CD4-positive, alpha-beta T cell treated with Interleukin-10 for 1 hour (primary cell): ENCODE data around the gene RPS6KA5.

ENCODE experiments used
- DNase-seq: peaks from one replicate; pipeline ENCODE4 v3.0.0-alpha.2; 2020

RPS6KA5 gene

DNA sequence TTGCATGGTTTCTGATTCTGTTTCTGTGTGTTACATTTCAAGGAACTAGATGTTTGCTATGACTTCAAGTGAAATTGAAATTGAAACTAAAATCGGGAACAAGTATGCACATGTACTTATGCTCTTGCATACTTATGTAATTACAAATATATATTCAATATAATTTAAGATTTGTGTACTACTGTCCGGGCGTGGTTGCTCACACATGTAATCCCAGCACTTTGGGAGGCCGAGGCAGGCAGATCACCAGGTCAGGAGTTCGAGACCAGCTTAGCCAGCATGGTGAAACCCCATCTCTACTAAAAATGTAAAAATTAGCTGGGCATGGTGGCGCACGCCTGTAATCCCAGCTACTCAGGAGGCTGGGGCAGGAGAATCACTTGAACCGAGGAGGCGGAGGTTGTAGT lies 37.8 kb downstream of the RPS6KA5 start:
- peak; percentile 59 for DNase-seq

DNA sequence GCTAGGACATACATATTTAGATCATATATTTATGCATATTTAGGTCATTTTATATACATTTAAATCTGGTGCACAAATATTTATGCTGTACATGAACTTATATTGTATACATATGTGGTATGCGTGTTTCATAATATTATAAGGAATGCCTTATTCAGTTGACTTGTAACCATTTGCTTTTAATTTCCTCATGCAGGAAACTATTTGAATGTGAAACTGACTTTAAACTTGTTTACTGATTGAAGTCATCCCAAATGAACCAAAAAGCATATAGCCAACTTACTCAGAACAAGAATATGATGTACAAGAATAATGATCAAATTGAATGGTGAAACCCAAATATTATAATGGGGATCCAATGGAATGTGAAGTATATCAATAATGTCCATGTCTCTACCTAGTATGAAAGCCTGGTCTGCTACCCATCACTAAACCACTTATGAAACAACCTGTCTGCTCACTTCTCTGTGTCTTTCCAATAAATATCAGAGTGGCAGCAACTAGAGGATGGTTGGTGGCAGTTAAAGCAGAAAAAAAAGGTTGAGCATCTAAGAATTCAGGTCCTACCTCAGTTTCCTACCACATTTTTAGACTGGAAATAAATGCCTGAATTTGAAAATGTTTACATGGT lies 38.3 kb downstream of the RPS6KA5 start:
- no peak for DNase-seq

DNA sequence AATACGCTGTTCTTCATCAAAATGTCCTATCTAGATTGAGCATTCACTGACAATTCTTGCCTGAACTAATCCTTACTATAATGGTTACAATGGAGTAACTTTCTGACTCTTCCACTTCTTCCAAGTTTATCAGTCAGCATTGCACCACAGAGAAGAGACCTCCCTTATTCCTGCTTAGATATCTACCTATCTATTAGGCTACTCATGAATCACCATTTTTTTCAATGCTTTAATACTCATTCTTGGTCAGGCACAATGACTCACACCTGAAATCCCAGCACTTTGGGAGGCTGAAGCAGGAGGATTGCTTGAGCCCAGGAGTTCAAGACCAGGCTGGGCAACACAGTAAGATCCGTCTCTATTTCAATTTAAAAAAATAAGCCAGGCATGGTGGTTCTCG lies 39.3 kb downstream of the RPS6KA5 start:
- DNase-seq, result no peak

DNA sequence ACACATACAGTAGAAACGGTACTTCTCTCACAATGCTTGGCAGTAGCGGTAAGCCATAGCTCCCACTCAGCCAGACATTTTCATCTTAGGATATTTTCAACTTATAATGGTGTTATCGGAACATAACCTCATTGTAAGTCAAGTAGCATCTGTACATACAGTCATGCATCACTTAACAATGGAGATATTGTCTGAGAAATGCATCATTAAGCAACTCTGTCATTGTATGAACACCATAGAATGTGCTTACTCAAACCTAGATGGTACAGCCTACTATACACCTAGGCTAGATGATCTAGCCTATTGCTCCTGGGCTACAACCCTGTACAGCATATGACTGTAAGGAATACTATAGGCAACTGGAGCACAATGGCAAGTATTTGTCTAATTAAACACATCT lies 40.8 kb downstream of the RPS6KA5 start:
- no peak for DNase-seq

DNA sequence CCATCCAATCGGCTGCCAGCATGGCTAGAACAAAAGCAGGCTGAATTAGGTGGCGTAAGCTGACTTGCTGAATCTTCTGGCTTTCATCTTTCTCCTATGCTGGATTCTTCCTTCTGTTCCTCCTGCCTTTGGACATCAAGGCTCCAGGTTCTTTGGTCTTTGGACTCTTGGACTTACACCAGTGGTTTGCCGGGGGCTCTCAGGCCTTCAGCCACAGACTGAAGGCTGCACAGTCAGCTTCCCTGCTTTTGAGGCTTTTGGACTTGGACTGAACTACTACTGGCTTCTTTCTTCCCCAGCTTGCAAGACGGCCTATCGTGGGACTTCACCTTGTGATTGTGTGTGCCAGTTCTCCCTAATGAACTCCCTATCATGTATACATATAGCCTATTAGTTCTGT lies 42.0 kb downstream of the RPS6KA5 start:
- DNase-seq, result no peak

DNA sequence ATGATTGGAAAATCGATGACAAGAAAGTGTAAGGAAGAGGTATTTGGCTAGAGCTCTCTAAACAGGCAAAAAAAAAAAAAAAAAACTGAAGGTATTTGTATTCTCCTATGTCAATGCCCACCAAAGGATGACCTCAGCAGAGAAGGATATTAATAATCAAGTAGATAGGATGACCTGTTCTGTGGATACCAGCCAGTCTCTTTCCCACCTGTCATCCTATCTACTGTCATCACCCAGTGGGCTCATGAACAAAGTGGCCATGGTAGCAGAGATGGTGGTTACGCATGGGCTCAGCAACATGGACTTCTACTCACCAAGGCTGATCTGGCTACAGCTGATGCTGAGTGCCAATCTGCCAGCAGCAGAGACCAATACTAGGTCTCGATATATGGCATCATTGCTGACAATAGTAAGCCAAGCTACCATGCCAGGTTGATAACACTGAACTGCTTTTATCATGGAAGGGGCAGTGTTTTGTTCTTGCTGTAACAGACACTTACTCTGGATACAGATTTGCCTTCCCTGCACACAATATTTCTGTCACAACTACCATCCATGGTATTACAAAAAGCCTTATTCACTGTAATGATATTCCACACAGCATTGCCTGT lies 43.5 kb downstream of the RPS6KA5 start:
- DNase-seq, result no peak

DNA sequence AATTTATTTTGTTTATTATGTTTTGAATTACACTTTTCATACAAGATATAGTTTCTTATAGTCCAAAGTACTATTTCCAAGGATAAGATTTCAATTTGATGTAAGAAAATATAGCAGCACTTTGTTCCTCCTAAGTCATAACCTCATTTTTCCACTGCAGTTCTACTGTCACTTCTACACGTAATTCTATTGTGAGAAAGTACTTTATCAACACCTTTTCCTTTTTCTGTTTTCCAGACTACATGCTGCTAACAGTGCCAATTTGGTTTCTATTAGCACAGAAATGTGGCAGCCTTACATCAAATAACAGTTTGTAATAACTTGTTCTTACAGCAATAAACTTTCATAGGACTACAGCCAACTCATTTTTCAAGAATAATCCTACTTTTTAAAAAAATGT lies 45.0 kb downstream of the RPS6KA5 start:
- DNase-seq, result no peak

DNA sequence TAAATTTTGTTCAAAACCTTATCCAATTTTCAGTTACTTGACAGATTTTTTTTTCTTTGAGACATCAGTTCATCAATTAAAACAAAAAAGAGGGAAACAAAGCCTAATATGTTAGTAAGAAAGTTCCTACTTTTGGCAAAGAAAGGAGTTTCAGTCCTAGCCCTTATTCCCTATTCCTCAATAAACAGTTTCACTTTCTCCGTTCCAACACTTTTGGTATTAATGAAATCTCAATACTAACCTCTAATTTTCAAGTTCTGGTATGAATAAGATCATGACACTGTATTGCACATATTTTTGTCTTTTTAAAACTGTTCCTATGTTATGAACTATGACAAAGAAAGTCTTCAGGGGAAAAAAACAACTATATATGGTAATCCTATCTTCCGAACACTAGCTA lies 48.4 kb downstream of the RPS6KA5 start:
- DNase-seq, result no peak

DNA sequence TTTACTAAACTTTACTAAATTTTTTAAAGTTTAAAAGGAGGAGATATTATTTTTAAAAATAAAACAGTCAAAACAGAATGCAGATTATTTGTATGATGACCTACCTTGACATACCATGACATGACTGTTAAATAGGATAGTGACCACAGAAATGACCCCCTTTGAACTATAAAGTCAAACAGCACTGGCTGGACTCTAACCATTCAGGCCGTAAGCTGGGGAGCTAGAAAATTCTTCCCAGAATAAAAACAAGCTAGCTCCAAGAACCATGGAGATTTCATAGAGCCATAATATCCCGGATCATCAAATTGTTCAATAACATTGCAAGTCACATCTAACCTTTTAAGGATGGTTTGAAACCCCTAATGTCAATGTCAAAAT lies 50.3 kb downstream of the RPS6KA5 start:
- DNase-seq, result no peak

DNA sequence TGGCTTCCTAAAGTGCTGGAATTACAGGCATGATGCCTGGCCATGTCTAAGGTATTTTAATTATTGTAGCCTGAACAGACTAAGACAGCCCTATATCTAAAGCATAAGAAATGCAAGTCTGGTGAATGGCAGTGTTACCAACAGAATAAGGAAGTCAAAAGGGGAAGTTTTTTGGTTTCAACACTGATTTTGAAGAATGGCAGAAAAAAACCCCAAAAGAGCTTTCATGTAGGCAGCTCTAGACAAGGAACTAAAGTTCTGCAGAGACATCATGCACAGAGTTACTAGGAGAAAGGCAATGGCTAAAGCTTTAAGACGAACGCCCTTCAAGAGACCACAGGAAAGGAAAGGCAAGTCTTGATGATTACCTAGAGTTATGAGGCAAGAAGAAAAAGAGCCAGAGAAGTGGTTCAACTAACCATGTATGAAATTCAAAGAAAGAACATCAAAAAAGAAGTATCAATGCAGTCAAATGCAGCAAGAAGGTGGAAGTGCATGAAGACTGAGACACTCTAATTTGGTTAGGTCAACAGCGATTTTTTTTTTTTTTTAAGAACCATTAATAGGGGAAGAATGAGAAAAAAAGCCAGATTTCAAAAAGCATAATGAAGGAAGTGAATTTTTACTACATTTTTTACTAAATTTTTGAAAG lies 50.8 kb downstream of the RPS6KA5 start:
- peak; percentile 20 for DNase-seq

DNA sequence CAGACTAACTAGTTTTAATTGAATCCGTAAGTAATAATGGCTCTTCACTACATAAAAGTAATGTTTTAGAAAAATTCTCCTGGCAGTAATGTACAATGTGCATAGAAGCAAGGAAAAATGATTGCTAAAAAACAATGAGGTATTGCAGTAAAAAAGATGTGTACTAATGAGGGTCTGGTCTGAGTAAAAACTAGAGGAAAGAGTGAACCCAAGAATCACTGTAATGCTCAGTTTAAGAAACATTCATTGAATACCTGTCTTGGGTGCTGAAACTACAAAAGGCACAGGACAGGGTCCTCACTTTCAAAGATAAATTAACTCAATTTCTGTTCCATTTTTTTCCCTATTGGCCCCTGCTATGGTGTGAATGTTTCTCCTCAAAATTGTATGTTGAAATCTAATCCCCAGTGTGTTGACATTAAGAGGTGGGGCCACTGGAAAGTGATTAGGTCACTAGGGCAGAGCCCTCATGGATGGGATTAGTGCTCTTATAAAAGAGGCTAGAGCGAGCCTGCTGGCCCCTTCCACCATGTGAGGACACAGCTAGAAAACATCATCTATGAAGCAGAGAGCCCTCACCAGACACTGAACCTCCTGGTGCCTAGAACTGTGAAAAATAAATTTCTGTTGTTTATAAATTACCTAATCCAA lies 51.6 kb downstream of the RPS6KA5 start:
- no peak for DNase-seq

DNA sequence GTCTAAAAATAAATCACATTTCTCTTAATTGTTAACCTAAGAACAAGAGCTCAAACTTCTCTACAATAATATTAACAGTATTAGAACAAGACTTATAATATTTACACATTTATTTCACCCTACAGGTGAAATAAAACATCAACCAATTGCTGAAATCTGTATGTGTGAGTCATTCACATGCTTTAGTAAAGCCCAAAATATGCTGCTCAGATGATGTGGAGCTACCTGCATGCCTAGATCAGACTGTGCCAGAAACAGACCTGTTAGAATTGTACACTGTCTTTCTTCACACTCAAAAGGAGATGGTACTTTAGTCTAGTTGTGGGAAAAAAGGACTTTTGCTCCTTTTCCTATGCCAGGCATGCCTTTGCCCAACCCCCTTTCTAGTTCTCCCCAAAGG lies 54.7 kb downstream of the RPS6KA5 start:
- no peak for DNase-seq

DNA sequence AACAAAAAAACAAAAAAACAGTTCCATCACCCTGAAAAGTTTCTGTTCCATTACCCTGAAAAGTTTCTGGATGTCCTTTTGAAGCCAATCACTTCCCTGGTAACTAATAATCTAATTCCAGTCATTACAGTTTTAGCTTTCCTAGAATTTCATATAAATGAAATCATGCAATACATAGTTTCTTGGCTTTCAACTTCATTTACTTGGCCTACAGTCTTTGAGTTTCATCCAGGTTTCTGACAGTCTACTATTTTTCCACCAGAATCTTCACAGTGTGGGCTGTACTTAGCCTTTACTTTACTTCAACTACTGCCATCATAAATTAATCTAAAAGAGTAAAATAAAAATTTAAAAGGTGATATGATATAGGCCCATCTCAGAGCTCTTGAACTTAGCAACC lies 55.5 kb downstream of the RPS6KA5 start:
- no peak for DNase-seq

DNA sequence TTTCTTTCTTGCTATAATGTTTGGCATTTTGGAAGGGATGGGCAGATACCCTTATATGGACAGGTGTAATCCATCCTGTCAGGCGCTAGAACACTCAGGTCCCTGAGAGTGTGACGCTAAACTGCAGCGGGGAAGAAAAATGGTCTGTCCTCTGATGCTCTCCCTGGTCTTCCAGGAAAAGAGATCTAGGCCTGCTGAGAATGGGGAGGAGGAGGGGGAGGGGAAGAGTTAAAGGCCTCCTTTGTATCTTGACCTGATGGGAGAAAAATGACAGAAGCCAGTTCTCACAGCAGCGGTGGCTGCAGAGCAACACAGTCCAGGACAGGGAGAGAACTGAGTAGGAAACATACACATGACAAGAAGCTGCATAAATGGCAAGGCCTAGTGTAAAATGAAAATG lies 61.1 kb downstream of the RPS6KA5 start:
- no peak for DNase-seq

DNA sequence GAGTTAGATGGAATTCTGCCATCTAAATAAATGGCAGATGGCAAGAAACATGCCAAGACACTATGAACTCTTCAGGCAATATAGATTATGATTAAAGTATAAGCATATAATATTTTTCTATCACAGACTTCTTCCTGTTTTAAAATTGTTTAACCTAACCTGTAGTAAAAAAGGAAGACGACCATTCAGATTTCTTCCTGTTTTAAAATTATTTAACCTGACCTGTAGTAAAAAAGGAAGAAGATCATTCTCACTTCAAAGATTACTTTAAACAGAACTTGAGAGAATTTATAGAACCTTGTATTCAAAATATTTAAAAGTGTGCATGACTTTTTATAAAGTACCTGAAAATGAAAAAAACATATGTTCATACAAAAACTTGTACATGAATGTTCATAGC lies 63.5 kb downstream of the RPS6KA5 start:
- DNase-seq, result no peak

DNA sequence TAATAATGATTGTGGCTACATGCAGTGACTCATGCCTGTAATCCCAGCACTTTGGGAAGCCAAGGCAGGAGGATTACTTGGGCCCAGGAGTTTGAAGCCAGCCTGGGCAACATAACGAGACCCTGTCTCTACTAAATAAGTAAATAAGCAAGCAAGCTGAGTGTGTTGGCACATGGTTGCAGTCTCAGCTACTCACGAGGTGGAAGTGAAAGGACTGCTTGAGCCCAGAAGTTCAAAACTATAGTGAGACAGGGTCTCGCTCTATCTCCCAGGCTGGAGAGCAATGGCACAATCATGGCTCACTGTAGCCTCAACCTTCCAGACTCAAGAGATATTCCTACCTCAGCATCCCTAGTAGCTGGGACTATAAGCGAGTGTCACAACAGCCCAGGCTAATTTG lies 64.7 kb downstream of the RPS6KA5 start:
- DNase-seq, result no peak

DNA sequence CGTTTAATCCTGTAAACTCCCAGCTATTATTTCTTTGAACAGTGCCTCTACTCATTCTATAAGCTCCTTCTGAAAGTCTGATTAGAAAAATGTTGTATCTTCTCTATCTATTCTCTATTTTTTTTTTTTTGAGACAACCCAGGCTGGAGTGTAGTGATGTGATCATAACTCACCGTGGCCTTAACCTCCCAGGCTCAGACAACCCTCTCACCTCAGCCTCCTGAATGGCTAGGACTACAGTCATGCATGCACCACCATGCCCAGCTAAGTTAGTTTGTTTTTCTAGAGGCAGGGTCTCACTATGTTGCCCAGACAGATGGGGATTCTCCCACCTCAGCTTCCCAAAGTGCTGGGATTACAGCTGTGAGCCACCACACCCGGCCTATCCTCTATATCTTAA lies 66.6 kb downstream of the RPS6KA5 start:
- no peak for DNase-seq

DNA sequence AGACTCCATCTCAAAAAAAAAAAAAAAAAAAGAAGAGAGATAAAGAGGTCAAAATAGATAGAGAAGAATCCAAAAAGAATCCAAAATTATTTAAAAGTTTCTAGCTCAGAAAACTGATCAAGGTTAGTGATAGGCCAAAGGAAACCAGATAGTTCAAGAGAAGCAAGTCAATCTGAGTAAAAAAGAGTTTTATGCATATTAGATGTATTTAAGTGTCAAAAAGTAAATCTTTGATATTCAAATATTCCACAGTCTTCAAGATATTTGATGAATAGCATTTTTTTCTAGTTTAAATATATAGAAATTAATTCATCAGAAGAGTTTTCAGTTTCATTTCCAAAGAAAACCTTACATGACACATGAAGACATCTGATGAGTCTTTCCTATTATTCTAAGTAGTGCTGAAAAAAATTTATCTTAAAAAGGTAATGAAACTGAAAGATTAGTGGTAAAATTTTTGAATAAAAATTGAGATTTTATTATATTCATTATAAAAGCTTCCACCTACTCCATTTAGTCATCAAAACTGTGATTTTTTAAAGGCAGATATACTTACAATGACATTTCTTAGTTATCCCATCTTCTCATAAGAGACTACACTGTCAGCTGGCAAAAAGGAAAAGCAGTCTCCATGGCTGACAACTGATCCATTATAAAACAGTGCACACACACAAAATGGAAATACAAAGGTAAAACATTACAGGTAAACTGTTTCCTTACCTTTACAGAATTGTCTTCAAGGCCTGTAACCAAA lies 68.6 kb downstream of the RPS6KA5 start:
- no peak for DNase-seq

DNA sequence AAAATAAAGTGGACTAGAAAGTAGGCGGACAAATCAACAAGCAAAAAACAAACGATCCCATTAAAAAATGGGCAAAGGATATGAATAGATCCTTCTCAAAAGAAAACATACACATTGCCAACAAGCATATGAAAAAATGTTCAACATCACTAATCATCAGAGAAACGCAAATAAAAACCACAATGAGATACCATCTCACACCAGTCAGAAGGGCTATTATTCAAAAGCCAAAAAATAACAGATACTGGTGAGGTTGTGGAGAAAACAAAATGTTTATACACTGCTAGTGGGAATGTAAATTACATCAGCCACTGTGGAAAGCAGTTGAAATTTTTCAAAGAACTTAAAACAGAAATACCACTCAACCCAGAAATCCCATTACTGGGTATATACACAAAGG lies 70.3 kb downstream of the RPS6KA5 start:
- DNase-seq, result no peak

DNA sequence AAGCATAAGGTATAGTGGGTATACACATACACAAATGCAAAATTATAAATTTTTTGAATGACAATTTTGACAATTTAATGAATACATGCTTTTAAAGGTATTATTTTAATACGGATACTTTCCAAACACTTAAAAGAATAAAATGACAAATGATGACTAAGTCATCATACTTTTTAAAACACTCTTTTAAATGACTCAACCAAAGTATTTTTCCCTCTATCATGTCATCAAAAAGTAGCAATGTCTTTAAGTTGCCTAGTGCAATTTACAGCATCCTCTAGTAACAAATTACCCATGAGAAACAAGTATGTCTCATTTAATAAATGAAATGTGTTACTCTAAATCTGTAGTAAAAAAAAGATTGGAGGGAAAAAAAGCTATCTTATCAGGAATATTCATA lies 73.3 kb downstream of the RPS6KA5 start:
- DNase-seq, result no peak

DNA sequence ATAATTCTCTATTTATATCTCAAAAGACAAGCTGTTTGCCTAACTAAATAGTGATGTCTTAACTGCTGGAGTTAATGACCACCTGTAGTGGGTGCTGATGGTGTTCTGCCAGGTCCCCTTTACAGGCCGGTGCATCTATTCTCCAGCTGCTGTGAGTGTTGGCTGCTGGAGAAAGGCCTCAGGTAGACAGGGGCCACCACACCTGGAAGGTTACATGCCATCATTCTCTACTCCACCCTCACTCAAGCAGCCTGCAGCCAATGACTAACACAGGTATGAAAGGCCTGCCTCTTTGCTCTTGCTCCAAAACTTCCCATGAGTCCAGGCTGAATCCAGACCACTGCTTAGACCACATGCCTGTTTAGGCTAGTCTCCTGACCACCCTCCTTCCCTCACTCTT lies 73.9 kb downstream of the RPS6KA5 start:
- DNase-seq, result no peak

DNA sequence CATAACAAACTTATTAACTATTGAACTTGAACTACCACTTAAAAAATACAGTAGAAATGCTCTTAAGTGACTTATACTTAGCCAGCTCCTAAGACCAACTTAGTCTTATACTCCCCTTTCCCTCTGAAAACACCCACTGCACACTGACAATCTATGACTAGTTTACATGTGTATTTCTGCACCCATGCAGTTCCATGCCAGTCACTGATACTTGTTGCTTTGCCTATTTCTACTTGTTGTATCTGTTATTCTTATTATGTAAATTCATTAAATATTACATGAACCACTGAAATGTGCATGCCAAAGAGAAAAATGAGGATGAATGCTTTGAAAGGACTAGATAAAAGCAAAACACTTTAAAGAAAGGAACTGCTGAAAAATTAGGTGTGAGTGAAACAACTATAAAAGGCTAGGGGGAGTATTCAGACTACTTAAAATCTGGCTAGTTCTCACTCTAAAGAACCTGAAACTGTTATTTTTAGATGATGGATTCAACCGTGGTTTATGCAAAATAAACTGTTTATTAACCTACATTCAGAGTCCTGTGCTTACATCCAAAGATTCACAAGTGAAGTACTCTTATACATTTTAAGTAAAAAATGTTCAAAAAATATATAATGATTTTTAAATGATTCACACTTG lies 74.7 kb downstream of the RPS6KA5 start:
- DNase-seq, result no peak

DNA sequence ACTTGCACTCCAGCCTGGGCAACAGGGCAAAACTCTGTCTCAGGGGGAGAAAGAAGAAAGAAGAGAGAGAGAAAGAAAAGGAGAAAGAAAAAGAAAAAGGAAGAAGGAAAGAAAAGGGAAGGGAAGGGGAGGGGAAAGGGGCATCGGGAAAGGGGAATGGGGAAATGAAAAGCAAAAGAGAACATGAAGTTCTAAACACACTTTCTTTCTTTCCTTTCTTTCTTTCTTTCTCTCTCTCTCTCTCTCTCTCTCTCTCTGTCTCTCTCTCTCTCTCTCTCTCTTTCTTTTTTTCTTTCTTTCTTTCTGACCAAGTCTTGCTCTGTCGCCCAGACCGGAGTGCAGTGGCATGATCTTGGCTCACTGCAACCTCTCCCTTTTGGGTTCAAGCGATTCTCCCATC lies 76.9 kb downstream of the RPS6KA5 start:
- no peak for DNase-seq
